HG03520 (cell line): Measurements from ENCODE around the gene GADD45G.

ENCODE experiments used
- ATAC-seq: cut with Tn5 transposase; IDR thresholded peaks from one replicate; pipeline ENCODE4 v1.9.1; 2021; ENCODE audit warnings: mild to moderate bottlenecking, moderate library complexity; ENCODE audit not compliant: unreplicated experiment

GADD45G gene

DNA sequence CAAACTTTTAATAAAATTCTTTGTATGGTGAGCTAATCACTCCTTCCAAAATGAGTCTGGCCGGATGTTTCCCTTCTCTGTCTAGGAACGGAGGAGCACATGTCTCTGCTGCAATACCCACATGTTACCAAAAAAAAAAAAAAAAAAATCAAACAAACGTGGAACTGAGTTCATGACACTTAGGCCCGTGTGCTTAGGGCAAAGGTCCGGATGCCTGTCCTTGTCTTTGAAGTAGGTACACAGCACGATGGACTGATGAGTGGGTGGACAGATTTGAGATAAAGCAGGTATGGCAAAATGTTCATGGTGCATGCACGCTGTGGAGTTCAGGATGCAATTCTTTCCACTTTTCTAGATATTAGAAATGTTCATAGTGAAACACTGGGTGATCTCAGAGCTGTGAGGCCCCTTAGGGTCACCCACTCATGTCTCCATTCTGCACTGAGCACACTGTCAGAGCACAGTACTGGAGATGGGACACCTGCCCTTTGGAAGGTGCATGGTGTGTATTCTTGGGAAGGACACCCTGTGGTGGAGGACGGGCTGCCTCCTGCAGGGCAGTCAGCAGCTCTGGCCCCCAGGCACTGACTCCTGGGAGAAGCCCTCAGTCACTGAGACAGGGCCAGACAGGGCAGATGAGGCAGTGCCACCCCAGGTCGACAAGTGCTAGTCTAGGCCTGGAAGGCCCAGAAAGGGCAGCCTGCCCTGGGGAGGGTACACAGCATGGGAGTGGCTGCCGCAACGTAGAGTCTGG lies 43.6 kb downstream of the GADD45G start:
- no peak for ATAC-seq

GRCh38 chr9:89649039-89649691 lies 44.4 kb downstream of the GADD45G start:
- no peak for ATAC-seq

GRCh38 chr9:89654025-89654662 lies 49.3 kb downstream of the GADD45G start:
- ATAC-seq = no peak

DNA sequence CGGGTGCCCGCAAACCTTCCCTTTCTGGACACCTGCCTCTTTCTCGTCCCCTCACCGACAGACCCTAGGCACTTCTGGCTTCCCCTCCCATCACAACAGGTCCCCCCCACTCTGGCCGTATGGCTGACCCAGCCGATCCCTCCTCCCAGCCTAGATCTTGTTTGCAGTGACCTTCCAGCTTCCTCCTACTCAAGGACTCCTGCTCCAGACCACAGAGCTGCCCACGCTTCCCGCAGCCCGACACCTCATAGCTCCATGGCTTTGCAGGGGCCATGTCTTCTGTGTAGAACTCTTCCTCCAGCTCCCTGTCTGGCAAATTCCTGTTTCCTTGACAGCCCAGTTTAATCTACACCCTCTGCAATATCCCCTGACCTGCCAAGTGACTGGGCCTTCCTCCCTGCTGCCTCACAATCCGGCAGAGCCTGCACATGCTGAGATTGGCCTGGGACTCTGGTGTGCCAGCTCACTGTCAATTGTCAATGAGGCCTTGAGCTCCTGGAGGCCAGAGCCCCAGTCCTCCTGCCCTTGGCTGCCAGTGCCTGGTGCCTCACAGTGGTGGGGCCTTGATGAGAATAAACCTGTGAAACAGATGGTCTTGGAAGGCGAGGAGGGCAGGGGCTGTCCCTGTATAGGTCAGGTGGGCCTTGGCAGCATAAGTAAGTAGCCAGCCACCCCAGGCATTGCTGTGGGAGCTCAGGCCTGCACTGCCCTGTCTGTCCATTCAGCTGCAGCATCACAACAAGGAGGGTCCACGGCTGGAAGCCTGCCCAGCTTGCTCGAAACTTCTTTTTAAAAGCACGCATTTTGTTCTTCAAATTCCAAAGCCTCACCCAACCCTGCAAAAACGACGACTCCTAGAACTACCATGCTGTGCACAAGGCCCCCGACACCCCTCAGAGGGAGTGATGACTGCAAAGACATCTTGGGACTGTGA lies 50.5 kb downstream of the GADD45G start:
- no peak for ATAC-seq
